Measurements from ENCODE around the gene EHMT1.

GRCh38 chr9:137640862-137641261 is 22.1 kb downstream of the EHMT1 start:
- TF ChIP-seq CTCF (IDR thresholded peaks at IDR 0.05) (no peak), POLR2AphosphoS5 (IDR thresholded peaks at IDR 0.05) (no peak), EP300 (IDR thresholded peaks at IDR 0.05) (no peak), POLR2A (IDR thresholded peaks at IDR 0.05; ENCODE audit: low read depth) (no peak)

Measured in esophagus muscularis mucosa (tissue), 4 donors.